NCI-H2081 (cell line): ENCODE results near the gene ADCY2.

Source experiments
- DNase-seq, 2 experiments: peaks; one replicate each; lab custom pipeline; 2025; lab: John Stamatoyannopoulos, UW

ADCY2 gene

GRCh38 chr5:7784683-7785380 is 388.9 kb downstream of the ADCY2 start:
- no peak for DNase-seq

- DNase-seq: no peak
Measured at GRCh38 chr5:7787770-7788169, 391.8 kb downstream of the ADCY2 start.

- DNase-seq: no peak
Measured at GRCh38 chr5:7789567-7789966, 393.6 kb downstream of the ADCY2 start.

- DNase-seq: no peak
Measured at GRCh38 chr5:7793895-7794294, 398.0 kb downstream of the ADCY2 start.

GRCh38 chr5:7794311-7794710 is 398.4 kb downstream of the ADCY2 start:
- no peak for DNase-seq

- no peak for DNase-seq
Measured at GRCh38 chr5:7794823-7795222, 398.9 kb downstream of the ADCY2 start.

- no peak for DNase-seq
Measured at GRCh38 chr5:7795306-7795705, 399.4 kb downstream of the ADCY2 start.

- no peak for DNase-seq
Measured at GRCh38 chr5:7801891-7802614, 406.1 kb downstream of the ADCY2 start.

GRCh38 chr5:7802855-7803254 is 406.9 kb downstream of the ADCY2 start:
- no peak for DNase-seq

GRCh38 chr5:7803937-7804336 is 408.0 kb downstream of the ADCY2 start:
- no peak for DNase-seq

- no peak for DNase-seq
Measured at GRCh38 chr5:7805379-7805778, 409.4 kb downstream of the ADCY2 start.

GRCh38 chr5:7808998-7809397 is 413.1 kb downstream of the ADCY2 start:
- DNase-seq: no peak

GRCh38 chr5:7811715-7812114 is 415.8 kb downstream of the ADCY2 start:
- no peak for DNase-seq

- no peak for DNase-seq
Measured at GRCh38 chr5:7813007-7813406, 417.1 kb downstream of the ADCY2 start.

- DNase-seq: no peak
Measured at GRCh38 chr5:7813576-7813975, 417.6 kb downstream of the ADCY2 start.

GRCh38 chr5:7814816-7815215 is 418.9 kb downstream of the ADCY2 start:
- DNase-seq: no peak

GRCh38 chr5:7815892-7816534 is 420.1 kb downstream of the ADCY2 start:
- peak; percentile 39 to 55 for DNase-seq

- DNase-seq: no peak
Measured at GRCh38 chr5:7816535-7816901, 420.6 kb downstream of the ADCY2 start.

GRCh38 chr5:7822449-7822848 is 426.5 kb downstream of the ADCY2 start:
- no peak for DNase-seq

GRCh38 chr5:7823594-7823993 is 427.7 kb downstream of the ADCY2 start:
- no peak for DNase-seq

GRCh38 chr5:7824995-7825394 is 429.1 kb downstream of the ADCY2 start:
- DNase-seq: peak in 1 of 2 experiments; percentile 10

- no peak for DNase-seq
Measured at GRCh38 chr5:7825630-7826029, 429.7 kb downstream of the ADCY2 start.

GRCh38 chr5:7827610-7828009 is 431.7 kb downstream of the ADCY2 start:
- no peak for DNase-seq
